ENCODE data around the gene RBMS2.

- no peak for TF ChIP-seq RCOR1 (IDR thresholded peaks at IDR 0.05; ENCODE audit: low read length)
- no peak for TF ChIP-seq CTCF (IDR thresholded peaks at IDR 0.05)
These were observed 45.5 kb upstream of the RBMS2 start for GRCh38 chr12:56476143-56476542.
